ENCODE measurements around the gene RING1. TPM values are rescaled to one million over a fixed set of nuclear protein-coding genes. Genes with fewer than 3 reads are reported as not detected.

Gene RING1
- total RNA-seq, 1 donor from 2014 or later, result 44.5 TPM

- Mint-ChIP-seq H3K36me3 (ENCODE audit: low read depth) (peaks cover 24% of the 10 kb centered on the region), H3K27ac (ENCODE audit: unreplicated experiment) (peak within 1 kb of the TSS; percentile 79), H3K9me3 (ENCODE audit: low read depth) (no peaks in the 10 kb centered on the region), H3K4me3 (ENCODE audit: unreplicated experiment) (peak within 1 kb of the TSS; percentile 67), H3K4me1 (ENCODE audit: low read depth) (peaks cover 29% of the 10 kb centered on the region), H3K27me3 (ENCODE audit: low read depth) (peaks cover 3% of the 10 kb centered on the region)
- no peak for DNase-seq (ENCODE audit: low spot score)
- no peak for TF ChIP-seq CTCF (IDR thresholded peaks at IDR 0.05)
Measured at GRCh38 chr6:33192105-33192646, 16.1 kb upstream of the RING1 start, which contains the start of gene COL11A2. Gene COL11A2, minus strand, starts transcription at chr6:33192467. Its CDS starts 227 bp downstream, at chr6:33192240.

- Mint-ChIP-seq H3K4me3 (ENCODE audit: unreplicated experiment) (peak overlapping the region; percentile 67), H3K4me1 (ENCODE audit: low read depth) (peaks cover 37% of the 10 kb centered on the region), H3K27me3 (ENCODE audit: low read depth) (peaks cover 3% of the 10 kb centered on the region), H3K27ac (ENCODE audit: unreplicated experiment) (peak overlapping the region; percentile 65), H3K9me3 (ENCODE audit: low read depth) (no peaks in the 10 kb centered on the region), H3K36me3 (ENCODE audit: low read depth) (peaks cover 20% of the 10 kb centered on the region)
- peak; percentile 17 for TF ChIP-seq CTCF (IDR thresholded peaks at IDR 0.05)
- DNase-seq (ENCODE audit: low spot score), result peak; percentile 69
Measured at GRCh38 chr6:33192671-33193602, 15.4 kb upstream of the RING1 start.

- Mint-ChIP-seq H3K27ac (ENCODE audit: unreplicated experiment) (peak overlapping the region; percentile 32), H3K4me3 (ENCODE audit: unreplicated experiment) (peak overlapping the region; percentile 53), H3K27me3 (ENCODE audit: low read depth) (peaks cover 3% of the 10 kb centered on the region), H3K36me3 (ENCODE audit: low read depth) (peaks cover 20% of the 10 kb centered on the region), H3K4me1 (ENCODE audit: low read depth) (peaks cover 43% of the 10 kb centered on the region), H3K9me3 (ENCODE audit: low read depth) (no peaks in the 10 kb centered on the region)
- peak; percentile 68 for DNase-seq (ENCODE audit: low spot score)
- no peak for TF ChIP-seq CTCF (IDR thresholded peaks at IDR 0.05)
Measured at GRCh38 chr6:33193619-33194018, 14.7 kb upstream of the RING1 start.

- no peaks in the 10 kb centered on the region for H3K9me3 Mint-ChIP-seq (ENCODE audit: low read depth)
- peaks cover 52% of the 10 kb centered on the region for H3K4me1 Mint-ChIP-seq (ENCODE audit: low read depth)
- no peak for TF ChIP-seq CTCF (IDR thresholded peaks at IDR 0.05)
- peaks cover 20% of the 10 kb centered on the region for H3K36me3 Mint-ChIP-seq (ENCODE audit: low read depth)
- H3K27me3 Mint-ChIP-seq (ENCODE audit: low read depth), result peaks cover 3% of the 10 kb centered on the region
- no peak overlapping the region for H3K27ac Mint-ChIP-seq (ENCODE audit: unreplicated experiment)
- no peak for DNase-seq (ENCODE audit: low spot score)
- H3K4me3 Mint-ChIP-seq (ENCODE audit: unreplicated experiment), result no peak overlapping the region
Measured at GRCh38 chr6:33194431-33194979, 13.8 kb upstream of the RING1 start.
